NK-92 (cell line): ENCODE measurements around the gene TBC1D4.

Experiments used
- DNase-seq: peaks from one replicate; lab custom pipeline; 2025; ENCODE audit not compliant: unreplicated experiment; lab: John Stamatoyannopoulos, UW

TBC1D4 gene

DNA sequence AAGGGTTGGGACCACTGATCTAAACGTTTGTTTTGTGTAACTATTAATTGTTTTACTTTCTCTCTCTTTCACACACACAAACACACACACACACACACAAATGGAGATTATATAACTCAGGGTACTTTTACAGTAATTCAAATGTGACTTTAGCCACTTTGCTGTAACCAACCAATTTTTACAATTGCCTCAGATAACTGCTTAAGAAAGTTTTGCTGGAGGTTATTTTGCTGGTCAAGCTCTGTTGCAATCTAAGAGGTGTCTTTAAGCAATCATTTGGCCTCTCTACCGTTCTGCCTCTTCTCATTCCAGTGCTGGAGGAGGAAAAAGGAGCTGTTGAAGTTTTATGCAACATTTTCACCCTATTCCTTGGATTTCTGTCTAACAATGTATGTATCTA lies 63.0 kb downstream of the TBC1D4 start:
- no peak for DNase-seq

DNA sequence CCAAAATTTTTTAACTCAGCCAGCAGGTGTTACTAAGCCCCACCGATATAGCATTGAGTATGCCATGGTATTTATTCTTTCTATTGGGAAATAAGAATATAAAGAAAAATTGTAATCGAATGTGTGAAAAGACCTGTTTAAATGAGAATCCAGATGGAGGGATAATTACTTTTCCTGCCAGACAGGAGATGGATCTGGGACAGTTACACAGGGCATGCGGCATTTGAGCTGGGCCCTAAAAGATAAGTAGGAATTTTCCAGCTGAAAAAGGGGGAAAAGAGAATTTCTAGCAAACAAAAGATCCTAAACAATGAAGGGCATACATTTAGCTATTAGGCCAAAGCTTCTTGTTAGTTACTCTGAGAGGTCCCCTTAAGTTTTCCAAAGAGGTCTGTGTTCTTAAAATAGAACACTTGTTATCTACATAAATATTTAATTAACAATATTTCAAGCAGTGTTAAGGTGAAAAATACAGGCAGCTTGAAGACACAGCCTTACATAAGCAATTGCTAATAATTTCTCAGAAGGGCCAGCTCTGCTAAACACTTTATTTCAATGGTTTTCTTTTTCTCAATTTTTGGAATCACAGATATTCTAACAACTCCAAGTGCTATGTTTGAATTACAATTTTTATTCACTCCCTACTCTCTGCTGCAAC lies 63.7 kb downstream of the TBC1D4 start:
- DNase-seq = no peak

DNA sequence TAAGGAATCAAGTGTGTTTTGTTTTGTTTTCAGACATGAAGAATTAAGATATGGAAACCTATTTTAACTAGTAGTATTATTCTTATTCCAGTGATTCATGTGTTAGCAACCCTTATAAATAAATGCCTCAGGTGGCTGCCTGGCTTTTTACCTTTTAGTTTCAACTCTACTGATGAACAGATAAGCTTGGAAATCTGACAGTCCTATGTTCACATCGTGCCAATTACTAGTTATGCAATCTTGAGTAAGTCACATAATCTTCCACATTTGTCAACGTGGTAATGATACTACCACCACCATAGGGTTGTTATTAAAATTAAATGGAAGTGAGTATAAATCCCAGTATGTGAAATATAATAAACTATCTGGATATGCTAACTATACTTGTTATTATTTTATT lies 64.3 kb downstream of the TBC1D4 start:
- no peak for DNase-seq

DNA sequence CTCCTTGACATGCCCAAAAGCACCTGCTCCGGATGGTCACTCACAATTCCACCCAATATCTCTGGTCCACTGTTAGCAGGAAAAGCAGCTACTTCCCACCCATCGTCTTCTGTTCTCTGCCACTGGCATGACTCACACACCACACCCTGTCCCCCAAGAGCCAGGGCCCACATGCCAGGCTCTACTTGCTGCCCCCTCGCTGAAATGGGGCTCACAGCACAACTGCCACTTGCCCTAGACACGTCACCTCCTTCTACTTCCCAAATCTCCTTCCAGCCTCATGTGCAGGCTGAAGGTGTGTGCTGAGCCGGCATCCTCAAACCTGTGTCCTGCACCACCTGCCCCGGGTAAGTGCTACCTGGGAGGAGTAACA lies 65.0 kb downstream of the TBC1D4 start:
- no peak for DNase-seq

DNA sequence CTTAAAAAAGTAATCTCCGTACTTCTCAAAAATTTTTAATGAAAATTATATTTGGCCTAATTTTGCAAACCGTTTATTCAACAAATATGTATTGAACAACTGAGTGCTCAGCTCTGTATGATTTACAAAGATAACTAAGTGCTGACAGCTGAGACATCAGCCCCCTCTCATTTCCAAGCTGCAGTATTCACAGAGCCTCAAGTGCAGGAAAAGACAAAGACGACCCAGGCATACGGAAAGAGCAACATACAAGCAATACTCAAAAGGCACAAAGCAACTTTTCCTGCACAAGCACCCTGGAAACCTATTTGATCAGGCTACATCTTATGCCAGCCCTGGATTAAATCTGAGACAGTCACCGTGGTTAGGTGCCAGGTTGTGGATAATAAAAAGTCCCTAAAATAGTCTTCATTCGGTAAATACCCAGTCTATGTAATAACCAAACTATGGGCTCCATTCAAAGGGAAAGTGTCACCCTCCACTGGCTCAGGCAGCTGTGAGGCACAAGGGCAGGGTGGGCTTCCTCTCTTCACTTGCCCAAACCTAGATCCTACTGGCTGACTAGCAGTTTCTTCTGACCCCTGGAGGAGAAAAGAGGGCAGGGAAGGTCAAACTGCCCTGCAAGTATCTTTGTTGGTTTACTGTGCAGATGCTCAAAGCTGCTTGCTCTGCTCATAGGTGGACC lies 65.5 kb downstream of the TBC1D4 start:
- no peak for DNase-seq

DNA sequence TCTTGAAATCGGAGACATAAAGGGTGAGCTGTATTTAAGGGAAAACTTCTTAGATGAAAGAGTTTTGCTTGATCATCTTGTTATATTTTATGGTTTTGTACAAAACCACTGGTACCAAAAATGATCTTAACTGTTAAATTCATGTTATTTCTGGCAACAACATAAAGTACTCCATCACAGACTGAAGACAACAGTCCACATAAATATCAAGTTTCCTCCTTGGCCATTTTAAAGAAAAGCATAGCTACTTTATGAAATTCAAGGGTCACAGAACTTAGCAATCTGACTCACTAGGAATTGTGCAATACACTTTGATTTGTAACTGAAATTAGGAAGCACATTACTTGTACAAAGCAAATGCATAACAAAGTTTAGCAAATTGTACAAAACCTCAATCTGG lies 66.3 kb downstream of the TBC1D4 start:
- DNase-seq = no peak

DNA sequence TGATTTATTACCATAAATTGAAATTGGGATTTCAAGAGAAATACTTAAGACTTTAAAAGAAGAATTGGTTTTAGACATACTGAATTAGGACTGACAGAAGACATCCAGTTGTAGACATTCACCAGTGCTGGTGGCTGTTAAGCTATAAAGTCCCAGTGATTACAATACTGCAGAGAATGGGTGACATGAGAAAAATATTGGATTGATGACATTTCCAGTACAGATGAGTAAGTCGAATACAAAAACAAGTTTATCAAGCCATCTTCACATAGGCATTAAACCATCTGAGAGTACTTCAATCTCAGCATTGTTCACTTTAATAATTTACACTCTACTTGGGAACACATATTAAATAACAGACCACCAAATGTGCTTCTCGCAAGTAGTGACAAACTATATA lies 66.8 kb downstream of the TBC1D4 start:
- DNase-seq = no peak

DNA sequence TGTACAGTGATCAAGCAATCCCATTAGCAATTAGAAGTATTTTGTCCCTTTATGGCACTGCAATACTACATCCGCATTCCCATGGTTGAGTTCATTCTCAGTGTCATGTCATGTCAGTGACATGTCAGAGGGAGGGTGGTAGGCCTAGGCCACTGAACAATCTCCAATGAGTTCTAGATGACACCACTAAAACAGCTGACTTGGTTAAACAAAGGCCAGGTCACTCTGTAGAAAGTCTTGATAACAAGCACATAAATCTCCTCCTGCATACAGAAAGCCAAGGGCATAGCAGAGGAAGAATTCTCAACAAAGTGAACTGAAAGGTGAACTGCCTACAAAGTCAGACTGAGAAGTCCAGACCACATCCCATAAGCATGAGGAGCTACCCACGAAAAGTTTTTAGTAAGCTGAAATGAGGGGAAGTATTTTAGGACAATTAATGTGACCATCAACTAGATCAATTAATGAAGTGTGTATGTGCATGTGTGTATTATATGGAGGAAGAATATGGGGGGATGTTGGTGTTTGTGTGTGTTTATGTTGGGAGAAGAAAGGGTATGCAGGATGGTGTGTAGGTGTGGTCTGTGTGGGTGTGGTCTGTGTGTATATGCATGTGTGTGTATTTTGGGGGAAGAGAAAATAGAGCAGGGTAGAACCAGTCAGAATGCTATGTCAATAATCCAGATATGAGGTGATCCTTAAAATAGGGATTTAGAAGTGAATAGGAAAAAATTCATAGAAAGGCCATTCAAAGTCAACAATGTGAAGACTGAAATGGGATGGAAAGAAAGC lies 67.7 kb downstream of the TBC1D4 start:
- no peak for DNase-seq

DNA sequence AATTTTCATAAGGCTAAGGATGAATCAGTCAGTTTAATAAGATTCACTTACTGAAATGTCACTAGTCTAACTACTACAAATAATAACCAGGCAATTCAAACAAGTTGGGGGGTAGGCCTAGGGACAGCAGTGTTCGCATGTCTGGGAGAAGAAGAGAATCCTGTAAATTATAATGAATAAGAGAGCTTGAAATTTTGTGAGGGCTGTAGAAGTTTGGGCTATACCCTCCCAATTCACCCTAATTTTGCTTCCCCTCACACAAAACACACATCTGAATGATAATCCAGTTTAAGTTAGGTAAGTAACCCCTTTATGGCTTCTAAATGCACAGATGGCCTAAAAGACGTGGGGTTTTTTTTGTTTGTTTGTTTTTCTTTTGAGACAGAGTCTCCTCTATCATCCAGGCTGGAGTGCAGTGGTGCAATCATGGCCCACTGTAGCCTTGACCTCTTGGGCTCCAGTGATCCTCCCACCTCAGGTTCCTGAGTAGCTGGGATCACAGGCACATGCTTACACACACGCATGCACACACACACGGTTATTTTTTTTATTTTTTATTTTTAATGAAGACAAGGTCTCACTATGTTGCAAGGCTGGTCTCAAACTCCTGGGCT lies 69.9 kb downstream of the TBC1D4 start:
- DNase-seq = no peak

DNA sequence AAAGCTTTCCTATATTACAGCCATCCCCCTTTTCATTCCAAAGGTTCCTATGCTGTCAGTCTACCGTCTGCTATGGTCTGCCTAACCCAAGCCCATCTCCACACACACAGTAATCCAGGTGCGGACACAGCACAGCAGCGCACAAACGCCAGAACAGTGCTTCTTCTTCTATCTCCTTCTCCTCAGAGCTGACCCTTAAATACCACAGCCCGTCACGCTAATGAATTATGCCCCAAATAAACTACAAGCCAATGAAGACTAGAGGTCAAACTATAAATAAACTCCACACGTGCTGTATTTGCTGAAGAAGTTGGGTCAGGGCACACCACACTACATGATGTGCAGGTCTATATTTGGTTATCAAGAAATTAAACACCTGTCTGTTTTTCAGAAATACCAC lies 71.8 kb downstream of the TBC1D4 start:
- DNase-seq = no peak

DNA sequence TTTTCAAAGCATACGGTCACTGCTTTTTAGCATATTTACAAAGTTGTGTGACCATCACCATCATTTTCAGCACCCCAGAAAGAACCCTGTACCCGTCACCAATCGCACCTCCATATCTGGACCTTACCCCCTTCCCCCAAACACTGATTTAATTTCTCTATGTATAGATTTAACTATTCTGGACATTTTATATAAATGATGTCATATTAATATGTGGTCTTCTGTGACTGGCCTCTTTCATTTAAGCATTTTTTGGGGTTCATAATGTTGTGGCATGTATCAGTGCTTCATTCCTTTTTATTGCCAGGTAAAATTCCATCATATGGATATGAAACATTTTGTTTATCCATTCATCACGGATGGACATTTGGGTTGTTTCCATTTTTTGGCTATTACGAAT lies 74.0 kb downstream of the TBC1D4 start:
- DNase-seq = no peak

DNA sequence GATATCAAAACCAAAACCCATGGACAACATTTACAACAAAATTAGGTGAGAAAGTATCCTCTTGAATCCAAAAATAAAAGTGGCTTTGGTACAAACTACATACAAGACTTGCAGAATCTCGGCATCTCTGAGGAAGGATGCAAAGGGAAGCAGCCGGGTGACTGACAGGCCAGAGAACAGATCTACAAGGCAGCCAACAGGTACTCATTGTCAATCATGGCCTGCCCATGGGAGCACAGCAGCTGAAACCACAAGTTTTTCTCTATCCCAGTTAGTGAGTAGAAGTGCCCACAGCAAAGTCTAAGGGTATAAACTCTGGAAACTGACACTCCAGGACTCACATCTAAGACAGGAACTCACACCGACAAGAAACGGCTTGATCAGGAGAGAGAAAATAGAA lies 74.5 kb downstream of the TBC1D4 start:
- no peak for DNase-seq

DNA sequence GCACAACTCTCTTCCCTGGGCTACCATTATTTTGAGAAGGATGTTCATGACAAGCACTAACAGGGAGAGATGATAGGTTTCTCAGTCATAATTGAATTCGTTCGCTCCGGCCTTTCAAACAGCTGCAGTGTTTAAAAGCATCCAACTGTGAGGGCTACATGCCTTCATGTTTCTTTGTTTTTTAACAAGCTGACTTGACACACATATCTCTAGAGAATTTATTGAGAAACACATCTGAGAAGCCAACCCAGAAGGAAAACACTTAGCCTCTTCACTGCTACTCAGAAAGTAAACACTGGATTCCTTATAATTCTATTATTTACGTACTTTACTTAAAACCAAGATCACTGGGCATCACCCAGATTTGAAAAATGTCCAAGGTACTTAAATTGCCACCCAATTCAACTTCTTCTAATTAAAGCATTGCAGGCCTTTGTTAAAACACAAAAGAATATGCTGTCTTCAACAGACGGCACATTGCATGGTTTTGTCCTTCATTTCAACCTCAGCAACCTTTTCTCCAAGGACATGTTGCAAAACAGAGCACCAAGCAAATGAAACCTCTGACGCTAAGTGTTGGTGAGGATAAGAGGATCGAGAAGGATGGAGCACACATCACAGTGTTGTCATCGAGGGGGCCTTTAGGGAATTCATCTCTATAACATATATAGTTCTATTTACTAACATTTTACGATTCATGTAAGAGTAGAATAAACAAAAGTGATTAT lies 75.8 kb downstream of the TBC1D4 start:
- DNase-seq = no peak

DNA sequence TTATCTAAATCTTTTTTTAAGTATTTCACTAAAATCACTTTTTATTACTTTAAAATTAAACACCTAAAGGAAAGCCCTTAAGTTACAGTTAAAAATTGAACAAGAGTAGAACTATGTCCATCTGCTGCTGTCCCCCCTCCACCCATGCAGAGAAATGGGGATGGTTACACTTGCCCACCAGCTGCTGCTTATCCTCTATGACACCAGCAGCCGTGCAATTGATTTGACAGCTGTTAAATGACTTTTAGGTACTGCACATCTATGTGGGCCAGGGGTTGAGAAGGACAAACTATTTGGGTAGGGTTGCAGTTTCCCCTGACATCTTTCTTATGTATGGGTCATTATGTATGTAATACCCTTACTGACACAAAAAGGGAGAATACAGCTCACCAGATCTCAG lies 77.2 kb downstream of the TBC1D4 start:
- DNase-seq = no peak

DNA sequence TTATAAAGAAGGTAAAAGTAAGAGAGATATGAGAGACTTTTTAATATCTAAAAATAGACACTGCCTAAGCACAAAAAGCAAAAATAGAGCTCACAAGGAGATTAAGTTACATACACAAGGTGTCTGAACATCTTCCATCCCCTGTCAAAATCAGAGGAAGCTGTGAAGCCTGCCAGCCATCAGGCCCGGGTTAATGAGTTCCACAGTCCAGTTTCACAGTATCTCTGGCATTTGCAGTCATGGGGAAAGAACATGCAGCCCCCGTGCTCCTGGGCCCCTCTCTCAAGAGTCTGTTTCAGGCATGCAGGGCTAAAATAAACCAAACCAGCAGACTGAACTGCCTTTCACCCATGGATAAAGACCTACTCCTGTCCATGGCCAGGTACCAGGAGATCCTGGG lies 79.2 kb downstream of the TBC1D4 start:
- DNase-seq = no peak

DNA sequence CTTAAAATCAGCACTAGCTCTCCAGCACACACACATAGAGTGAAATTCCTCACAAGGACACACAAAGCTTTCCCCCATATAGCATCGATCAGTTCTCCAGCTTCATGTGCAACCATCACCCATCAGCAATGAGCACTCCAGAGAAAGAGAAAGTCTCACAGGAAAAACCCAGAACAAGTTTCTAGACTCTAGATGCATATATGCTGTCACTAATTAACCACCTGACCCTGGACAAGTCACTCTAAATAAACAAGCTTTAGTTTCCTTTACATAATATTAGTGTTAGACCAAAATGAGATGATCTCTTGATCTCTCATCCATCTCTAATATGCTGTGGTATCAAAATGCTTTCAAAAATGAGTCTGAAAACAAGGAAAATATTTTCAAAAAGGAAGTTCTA lies 81.2 kb downstream of the TBC1D4 start:
- DNase-seq = no peak

DNA sequence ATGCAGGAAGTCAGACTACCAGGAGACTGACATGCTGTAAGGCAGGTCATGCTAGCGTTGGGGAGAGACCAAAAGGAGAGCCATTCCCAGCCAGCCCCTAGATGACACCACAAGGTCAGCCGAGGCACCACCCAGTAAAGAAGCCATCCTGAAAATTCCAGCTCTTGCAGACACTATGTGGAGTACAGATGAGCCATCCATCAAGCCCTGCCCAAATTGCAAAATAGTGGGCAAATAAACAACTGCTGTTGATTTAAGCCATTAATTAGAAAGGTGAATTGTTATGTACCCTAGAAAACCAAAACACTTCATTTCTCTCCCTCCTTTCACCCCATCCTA lies 82.1 kb downstream of the TBC1D4 start:
- no peak for DNase-seq

DNA sequence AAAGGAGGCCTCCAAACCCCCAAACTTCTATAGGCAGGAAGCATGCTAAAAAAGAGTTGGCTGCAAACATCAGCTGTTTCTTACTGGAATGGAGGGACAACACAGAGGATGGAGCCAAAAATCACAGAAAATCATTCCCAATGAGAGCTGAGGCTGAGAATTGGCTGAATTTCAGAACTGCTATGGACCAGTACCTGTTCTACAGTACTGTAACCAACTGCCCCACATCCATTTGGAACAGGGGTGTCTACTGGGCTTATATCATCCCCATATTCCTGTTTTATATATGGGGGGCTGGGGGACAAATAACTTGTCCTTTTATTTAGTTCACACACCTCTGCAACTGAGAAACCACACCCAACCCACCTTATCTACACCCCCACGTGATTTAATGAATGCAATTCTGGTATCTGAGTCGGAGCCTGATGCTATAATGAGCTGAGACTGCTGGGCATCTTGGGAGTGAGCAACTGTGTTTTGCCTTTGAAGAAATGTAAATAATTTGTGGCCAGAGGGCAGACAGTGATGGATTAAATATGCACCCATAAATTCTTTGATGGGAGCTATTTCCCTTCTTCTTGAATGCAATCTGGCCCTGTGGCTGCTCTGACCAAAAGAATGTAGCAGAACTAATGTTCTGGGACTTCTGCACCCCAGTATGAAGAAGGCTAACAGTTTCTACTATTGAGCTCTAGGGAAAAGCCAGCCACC lies 82.6 kb downstream of the TBC1D4 start:
- DNase-seq = no peak

DNA sequence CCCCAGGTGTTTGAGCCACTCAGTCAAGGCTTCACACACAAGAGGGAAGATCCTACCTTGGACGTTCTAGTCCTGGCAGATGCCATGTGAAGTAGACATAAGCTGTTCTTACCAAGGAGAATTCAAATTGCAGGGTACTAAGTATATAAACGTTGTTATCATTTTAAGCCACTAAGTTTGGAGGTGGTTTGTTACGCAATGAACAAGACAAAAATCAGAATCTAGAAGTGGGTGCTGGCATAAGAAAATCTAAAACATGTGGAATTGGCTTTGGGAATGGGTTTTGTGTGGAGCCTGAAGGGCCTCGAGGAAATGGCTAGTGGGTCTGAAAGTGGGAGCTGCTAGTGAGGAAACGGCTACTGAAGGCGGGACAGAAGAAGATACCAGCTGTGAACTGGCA lies 83.9 kb downstream of the TBC1D4 start:
- DNase-seq = no peak

DNA sequence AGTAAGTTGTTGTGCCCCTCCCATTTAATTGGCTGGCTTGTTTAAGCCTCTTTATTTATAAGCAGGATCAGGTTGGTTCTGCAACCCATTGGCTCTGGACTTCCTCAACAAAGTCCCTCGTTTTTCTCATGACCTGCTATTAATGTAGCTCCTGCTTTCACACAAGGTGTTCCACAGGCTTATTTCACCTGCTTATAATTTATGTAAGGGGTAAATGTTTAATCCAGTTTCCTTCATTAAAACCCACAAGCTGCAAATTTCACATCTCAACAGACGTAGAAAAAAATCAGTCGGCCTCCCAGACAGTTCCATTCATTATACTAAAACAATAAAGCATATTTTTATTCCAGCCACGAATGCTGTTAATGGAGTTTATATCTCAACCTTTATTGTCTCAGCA lies 86.1 kb downstream of the TBC1D4 start:
- DNase-seq = no peak

DNA sequence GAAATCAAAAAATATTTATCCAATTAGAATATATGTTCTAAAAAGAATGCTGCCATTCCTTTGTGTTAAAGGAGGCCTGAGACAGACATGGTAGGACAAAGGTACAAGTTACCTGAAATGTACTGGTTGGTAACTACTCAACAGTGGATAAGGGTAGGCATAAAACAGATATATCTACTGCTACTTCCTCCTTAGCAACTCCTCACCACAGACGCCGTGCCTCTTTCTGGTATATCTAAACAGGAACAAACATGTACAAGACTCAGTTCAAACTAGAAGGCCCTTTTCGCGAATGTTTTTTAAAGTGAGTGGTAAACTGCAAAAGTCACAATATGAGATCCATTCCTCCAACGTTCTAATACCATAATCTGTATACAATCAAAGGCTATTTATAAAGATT lies 86.9 kb downstream of the TBC1D4 start:
- DNase-seq = no peak
